Activated B cell treated with CpG ODN at 0.5 μM for 24 hours (primary cell): ENCODE data around the gene HDAC11. TPM values are rescaled to one million over a fixed set of nuclear protein-coding genes. Genes with fewer than 3 reads are reported as not detected.

Experiments
- ATAC-seq: fragments of 200-7000 bp; cut with Tn5 transposase; one replicate; pipeline ENCODE4 v1.10.0; 2021; ENCODE audit warnings: low read depth, mild to moderate bottlenecking, moderate library complexity
- CTCF ChIA-PET: fragments of 350-600 bp; sonication (Branson Sonifier 250); formaldehyde crosslinking; loops from one replicate; lab custom pipeline; 2021; ENCODE audit warnings: antibody characterized with exemption; lab: Charles Lee
- POLR2A ChIA-PET: fragments of 350-600 bp; sonication (Branson Sonifier 250); formaldehyde crosslinking; loops from one replicate; lab custom pipeline; 2021; ENCODE audit warnings: antibody characterized with exemption; lab: Charles Lee
- DNase-seq: peaks from one replicate; pipeline ENCODE4 v3.0.0; 2022
- H3K27ac Mint-ChIP-seq: one replicate; pipeline ENCODE4 v1.8.0; 2020; ENCODE audit warnings: mixed read lengths
- H3K27me3 Mint-ChIP-seq: one replicate; pipeline ENCODE4 v1.8.0; 2021; ENCODE audit warnings: mixed read lengths
- H3K36me3 Mint-ChIP-seq: one replicate; pipeline ENCODE4 v1.8.0; 2021; ENCODE audit warnings: low read depth, mixed read lengths
- H3K4me1 Mint-ChIP-seq: one replicate; pipeline ENCODE4 v1.8.0; 2021; ENCODE audit warnings: mixed read lengths
- H3K4me3 Mint-ChIP-seq: one replicate; pipeline ENCODE4 v1.8.0; 2020; ENCODE audit warnings: mild to moderate bottlenecking, mixed read lengths
- H3K9me3 Mint-ChIP-seq: one replicate; pipeline ENCODE4 v1.8.0; 2020; ENCODE audit warnings: mixed read lengths
- intact Hi-C: fragments of 100-400 bp; cut with micrococcal nuclease; formaldehyde crosslinking; loops from one replicate; pipeline ENCODE4 v1.15.1; 2024
- total RNA-seq: library from RNA; stranded (reverse); gene quantifications from 2 replicates; pipeline ENCODE4 v1.2.3, GENCODE V29; 2022
- TF ChIP-seq, protein P1 (sequence below): fragments of 200-600 bp; IDR thresholded peaks from one replicate; pipeline ENCODE4 v1.8.0; 2022; ENCODE audit warnings: antibody characterized with exemption, mild to moderate bottlenecking

HDAC11 gene
- total RNA-seq, 1 donor from 2014 or later = 2.5 TPM

DNA sequence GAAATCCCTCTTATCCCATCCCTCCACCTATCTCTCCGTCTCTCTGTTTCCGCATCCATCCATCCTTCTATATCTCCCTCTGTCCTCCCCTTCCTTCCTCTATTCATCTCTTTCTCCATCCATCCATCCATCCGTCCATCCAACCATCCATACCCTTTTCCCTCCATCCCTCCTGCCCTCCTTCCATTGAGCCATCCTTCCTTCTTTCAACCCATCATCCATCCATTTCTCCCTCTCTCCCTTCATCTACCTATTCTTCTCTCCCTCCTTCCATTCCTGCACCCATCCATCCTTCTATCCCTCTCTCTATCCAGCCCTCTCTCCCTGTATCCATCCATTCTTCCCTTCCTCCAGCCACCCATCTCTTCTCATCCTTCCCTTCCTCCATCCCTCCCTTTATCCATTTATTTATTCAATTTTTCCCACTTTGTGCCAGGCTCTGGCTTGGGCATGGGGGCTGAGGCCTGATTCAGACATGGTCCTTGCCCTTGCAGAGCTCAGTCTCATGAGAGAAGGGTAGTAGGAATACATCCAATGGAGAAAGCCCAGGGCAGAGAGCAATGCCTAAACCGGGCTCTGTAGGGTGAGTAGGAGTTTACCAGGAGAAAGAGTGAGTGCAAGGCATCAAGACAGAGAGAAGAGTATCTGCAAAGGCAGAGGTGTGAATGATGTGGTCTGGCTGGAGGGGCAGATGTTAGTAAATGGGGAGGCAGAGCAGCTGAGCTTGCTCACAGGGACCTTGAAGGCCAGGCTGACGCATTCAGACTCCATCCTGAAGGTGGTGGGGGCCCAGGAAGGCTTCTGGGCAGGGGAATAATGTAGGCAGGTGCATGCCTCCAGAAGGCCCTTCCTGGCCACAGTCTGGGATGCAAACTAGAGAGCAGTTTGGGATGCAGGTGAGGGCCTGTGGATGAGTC, 49.3 kb downstream of the HDAC11 start:
- TF ChIP-seq, protein P1, sequence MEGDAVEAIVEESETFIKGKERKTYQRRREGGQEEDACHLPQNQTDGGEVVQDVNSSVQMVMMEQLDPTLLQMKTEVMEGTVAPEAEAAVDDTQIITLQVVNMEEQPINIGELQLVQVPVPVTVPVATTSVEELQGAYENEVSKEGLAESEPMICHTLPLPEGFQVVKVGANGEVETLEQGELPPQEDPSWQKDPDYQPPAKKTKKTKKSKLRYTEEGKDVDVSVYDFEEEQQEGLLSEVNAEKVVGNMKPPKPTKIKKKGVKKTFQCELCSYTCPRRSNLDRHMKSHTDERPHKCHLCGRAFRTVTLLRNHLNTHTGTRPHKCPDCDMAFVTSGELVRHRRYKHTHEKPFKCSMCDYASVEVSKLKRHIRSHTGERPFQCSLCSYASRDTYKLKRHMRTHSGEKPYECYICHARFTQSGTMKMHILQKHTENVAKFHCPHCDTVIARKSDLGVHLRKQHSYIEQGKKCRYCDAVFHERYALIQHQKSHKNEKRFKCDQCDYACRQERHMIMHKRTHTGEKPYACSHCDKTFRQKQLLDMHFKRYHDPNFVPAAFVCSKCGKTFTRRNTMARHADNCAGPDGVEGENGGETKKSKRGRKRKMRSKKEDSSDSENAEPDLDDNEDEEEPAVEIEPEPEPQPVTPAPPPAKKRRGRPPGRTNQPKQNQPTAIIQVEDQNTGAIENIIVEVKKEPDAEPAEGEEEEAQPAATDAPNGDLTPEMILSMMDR = no peak
- no peaks in the 10 kb centered on the region for H3K36me3 Mint-ChIP-seq
- H3K4me1 Mint-ChIP-seq = no peaks in the 10 kb centered on the region
- ChIA-PET CTCF (no interaction called here), POLR2A (no interaction called here)
- DNase-seq = no peak
- intact Hi-C loops = no loop called here
- no peak overlapping the region for H3K27ac Mint-ChIP-seq
- H3K9me3 Mint-ChIP-seq = no peaks in the 10 kb centered on the region
- no peak overlapping the region for H3K4me3 Mint-ChIP-seq
- ATAC-seq = no peak
- peaks cover 5% of the 10 kb centered on the region for H3K27me3 Mint-ChIP-seq

GRCh38 chr3:13530241-13531009, 50.3 kb downstream of the HDAC11 start:
- ChIA-PET CTCF (no interaction called here), POLR2A (no interaction called here)
- H3K27me3 Mint-ChIP-seq = peaks cover 7% of the 10 kb centered on the region
- H3K27ac Mint-ChIP-seq = no peak overlapping the region
- no peak overlapping the region for H3K4me3 Mint-ChIP-seq
- no peaks in the 10 kb centered on the region for H3K9me3 Mint-ChIP-seq
- H3K4me1 Mint-ChIP-seq = no peaks in the 10 kb centered on the region
- ATAC-seq (no peak), DNase-seq (no peak)
- H3K36me3 Mint-ChIP-seq = no peaks in the 10 kb centered on the region
- intact Hi-C loops = no loop called here
- TF ChIP-seq, protein P1 = no peak

- no peak overlapping the region for H3K27ac Mint-ChIP-seq
- no peaks in the 10 kb centered on the region for H3K9me3 Mint-ChIP-seq
These were observed 52.0 kb downstream of the HDAC11 start for GRCh38 chr3:13532085-13532484.

DNA sequence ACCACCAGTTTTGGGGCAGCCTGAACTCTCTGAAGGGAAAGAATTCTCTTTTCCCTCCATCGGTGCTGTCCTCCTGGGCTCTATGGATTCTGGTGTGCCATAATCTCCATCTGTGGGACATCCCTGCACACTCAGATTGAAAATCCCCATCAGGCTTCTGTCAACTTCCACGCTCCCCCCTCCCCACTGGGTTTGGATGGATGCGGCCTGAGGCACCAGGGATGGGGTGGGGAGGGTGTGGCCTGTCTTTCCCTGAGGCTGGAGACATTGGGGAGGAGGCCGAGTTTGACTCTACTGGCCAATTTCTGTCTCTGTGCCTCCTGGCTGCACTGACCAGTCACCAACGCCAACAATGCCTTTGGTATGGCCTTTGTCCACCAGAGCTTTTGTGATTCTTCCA, 52.5 kb downstream of the HDAC11 start:
- TF ChIP-seq, protein P1 = no peak
- ChIA-PET POLR2A (interaction anchor here (0.6 kb wide), 1 partner anchor 80 kb away, joined by 12 read pairs; no protein-coding TSS in a partner anchor), CTCF (no interaction called here)
- no peak overlapping the region for H3K4me3 Mint-ChIP-seq
- intact Hi-C loops = no loop called here
- H3K9me3 Mint-ChIP-seq = no peaks in the 10 kb centered on the region
- DNase-seq (no peak), ATAC-seq (no peak)
- no peaks in the 10 kb centered on the region for H3K4me1 Mint-ChIP-seq
- H3K36me3 Mint-ChIP-seq = no peaks in the 10 kb centered on the region
- no peak overlapping the region for H3K27ac Mint-ChIP-seq
- H3K27me3 Mint-ChIP-seq = peaks cover 23% of the 10 kb centered on the region

More at GRCh38 chr3:13532085-13532484, 52.0 kb downstream of the HDAC11 start:
- TF ChIP-seq, protein P1 = no peak
- H3K4me3 Mint-ChIP-seq = no peak overlapping the region
- CTCF ChIA-PET = no interaction called here
- POLR2A ChIA-PET = interaction anchor here (0.6 kb wide), 1 partner anchor 80 kb away, joined by 12 read pairs; no protein-coding TSS in a partner anchor
- no peaks in the 10 kb centered on the region for H3K36me3 Mint-ChIP-seq
- H3K27me3 Mint-ChIP-seq = peaks cover 19% of the 10 kb centered on the region
- intact Hi-C loops = no loop called here
- DNase-seq (no peak), ATAC-seq (no peak)
- H3K4me1 Mint-ChIP-seq = no peaks in the 10 kb centered on the region

DNA sequence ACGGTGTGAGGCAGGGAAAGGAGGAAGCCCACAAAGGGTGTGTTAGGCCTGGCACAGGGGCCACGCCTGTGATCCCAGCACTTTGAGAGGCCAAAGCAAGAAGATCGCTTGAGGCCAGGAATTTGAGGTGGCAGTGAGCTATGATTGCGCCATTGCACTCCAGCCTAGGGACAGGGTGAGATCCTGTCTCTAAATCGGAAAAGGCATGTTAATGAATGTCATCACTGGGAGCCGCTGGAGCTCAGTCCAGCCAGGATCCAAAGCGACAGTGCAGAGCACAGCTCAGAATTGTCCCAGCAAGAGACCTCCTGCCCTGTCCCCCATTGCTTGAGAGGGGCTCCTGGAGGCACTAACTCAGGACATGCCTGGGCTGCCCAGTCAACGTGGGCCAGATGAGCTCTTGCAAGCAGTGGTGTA, 53.8 kb downstream of the HDAC11 start:
- DNase-seq (no peak), ATAC-seq (no peak)
- TF ChIP-seq, protein P1 = no peak
- CTCF ChIA-PET = no interaction called here
- no peaks in the 10 kb centered on the region for H3K36me3 Mint-ChIP-seq
- H3K4me1 Mint-ChIP-seq = no peaks in the 10 kb centered on the region
- H3K9me3 Mint-ChIP-seq = no peaks in the 10 kb centered on the region
- POLR2A ChIA-PET = no interaction called here
- no peak overlapping the region for H3K4me3 Mint-ChIP-seq
- H3K27ac Mint-ChIP-seq = no peak overlapping the region
- intact Hi-C loops = no loop called here
- H3K27me3 Mint-ChIP-seq = peaks cover 18% of the 10 kb centered on the region
